Progenitor cell of endocrine pancreas (in vitro differentiated cells): ENCODE results near the gene GNG12. TPM values are rescaled to one million over a fixed set of nuclear protein-coding genes. Genes with fewer than 3 reads are reported as not detected.

ENCODE experiments used
- DNase-seq: peaks from one replicate; pipeline ENCODE4 v3.0.0; 2021; ENCODE audit warnings: low spot score; ENCODE audit not compliant: unreplicated experiment
- H3K27ac Mint-ChIP-seq: 2 replicates; pipeline ENCODE4 v1.8.0; 2021; ENCODE audit warnings: mild to moderate bottlenecking, moderate library complexity, mixed read lengths
- H3K27me3 Mint-ChIP-seq: 2 replicates; pipeline ENCODE4 v1.8.0; 2021; ENCODE audit warnings: mixed read lengths
- H3K36me3 Mint-ChIP-seq: 2 replicates; pipeline ENCODE4 v1.8.0; 2022; ENCODE audit warnings: mixed read lengths; ENCODE audit not compliant: insufficient read depth
- H3K4me1 Mint-ChIP-seq: 2 replicates; pipeline ENCODE4 v1.8.0; 2021; ENCODE audit warnings: low read depth, mixed read lengths
- H3K4me3 Mint-ChIP-seq: 2 replicates; pipeline ENCODE4 v1.8.0; 2021; ENCODE audit warnings: low read depth, mild to moderate bottlenecking, moderate library complexity, mixed read lengths
- H3K9me3 Mint-ChIP-seq: 2 replicates; pipeline ENCODE4 v1.8.0; 2021; ENCODE audit warnings: low read depth, mixed read lengths
- total RNA-seq: library from RNA; stranded (reverse); gene quantifications from 2 replicates; pipeline ENCODE4 v1.2.1, GENCODE V29; 2021
- TF ChIP-seq, protein P1 (sequence below): fragments of 200-600 bp; sonication (generic); IDR thresholded peaks from one replicate; pipeline ENCODE4 v1.5.0; 2021; ENCODE audit warnings: antibody characterized with exemption, mild to moderate bottlenecking; ENCODE audit not compliant: unreplicated experiment

The GNG12 gene
- total RNA-seq, 1 donor from 2014 or later, result 8.9 TPM

DNA sequence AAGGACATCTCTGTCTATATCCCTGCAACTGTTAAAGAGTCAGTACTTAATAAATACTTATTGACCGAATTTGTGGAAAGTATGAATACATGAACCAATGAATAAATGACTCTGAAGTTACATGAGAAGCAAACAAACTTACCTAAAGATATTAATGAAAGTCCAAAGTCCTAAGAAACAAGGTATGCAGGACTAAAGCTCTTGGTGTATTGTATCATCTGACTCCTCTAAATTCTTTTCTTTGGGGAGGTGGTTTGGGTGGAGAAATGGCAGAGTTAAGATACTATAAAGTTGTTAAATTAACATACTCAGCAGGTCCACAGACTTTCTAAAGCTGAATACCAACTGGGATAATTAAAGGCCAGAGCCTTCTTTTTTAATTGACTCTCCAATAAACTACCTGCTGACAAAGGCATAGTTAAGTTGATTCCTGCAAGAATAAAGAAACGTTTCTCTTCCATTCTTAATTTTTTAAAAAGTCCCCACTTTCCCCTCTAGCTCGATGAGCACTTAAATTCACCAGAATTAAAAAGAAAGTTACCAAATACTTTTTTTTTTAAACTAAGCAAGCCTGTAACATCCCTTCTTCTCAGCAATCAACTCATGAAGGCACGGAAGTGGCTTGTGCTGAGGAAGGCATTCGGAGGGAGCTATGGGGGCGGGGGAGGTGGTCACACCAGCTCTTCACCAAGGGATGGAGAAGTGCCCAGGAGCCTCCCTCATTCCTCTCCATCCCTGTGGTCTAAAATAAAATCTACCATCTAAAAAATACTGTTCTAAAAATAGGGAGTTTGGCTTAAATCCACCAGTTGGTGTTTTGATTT, 87.2 kb downstream of the GNG12 start:
- Mint-ChIP-seq H3K36me3 (no peaks in the 10 kb centered on the region), H3K4me3 (no peak overlapping the region), H3K4me1 (peaks cover 50% of the 10 kb centered on the region), H3K9me3 (no peaks in the 10 kb centered on the region), H3K27me3 (no peaks in the 10 kb centered on the region), H3K27ac (no peak overlapping the region)
- TF ChIP-seq, protein P1, sequence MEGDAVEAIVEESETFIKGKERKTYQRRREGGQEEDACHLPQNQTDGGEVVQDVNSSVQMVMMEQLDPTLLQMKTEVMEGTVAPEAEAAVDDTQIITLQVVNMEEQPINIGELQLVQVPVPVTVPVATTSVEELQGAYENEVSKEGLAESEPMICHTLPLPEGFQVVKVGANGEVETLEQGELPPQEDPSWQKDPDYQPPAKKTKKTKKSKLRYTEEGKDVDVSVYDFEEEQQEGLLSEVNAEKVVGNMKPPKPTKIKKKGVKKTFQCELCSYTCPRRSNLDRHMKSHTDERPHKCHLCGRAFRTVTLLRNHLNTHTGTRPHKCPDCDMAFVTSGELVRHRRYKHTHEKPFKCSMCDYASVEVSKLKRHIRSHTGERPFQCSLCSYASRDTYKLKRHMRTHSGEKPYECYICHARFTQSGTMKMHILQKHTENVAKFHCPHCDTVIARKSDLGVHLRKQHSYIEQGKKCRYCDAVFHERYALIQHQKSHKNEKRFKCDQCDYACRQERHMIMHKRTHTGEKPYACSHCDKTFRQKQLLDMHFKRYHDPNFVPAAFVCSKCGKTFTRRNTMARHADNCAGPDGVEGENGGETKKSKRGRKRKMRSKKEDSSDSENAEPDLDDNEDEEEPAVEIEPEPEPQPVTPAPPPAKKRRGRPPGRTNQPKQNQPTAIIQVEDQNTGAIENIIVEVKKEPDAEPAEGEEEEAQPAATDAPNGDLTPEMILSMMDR, result no peak
- DNase-seq, result no peak

DNA sequence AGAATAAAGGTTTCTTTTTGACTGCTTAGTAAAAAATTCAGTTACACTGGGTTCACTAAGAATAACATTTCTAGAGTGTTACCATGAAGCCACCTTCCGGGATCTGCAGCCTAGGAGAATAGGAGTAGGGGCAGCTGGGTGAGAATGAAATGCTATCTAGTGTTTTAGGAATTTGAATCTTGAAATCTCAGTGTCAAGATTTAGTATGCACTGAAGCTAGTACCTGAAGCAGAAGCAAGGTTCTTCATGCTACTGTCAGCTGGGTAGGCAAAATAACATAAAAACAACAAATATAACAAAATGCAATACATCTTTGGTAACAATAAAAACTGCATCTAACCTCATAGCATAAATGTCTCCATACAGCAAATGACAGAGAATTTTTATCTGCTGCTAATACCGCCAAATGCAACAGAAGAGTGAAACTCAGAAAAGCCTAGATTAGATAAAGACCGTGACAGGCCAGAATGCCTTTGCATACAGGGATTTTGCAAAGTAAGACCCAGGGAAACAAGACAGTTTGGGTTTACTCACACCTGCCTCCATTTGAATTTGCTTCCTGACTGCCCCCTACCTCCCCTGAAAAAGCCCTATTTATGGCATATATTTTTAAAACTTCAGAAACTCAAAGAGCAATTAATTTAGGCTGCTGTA, 90.1 kb downstream of the GNG12 start:
- Mint-ChIP-seq H3K27ac (peak overlapping the region; percentile 2), H3K36me3 (no peaks in the 10 kb centered on the region), H3K27me3 (no peaks in the 10 kb centered on the region), H3K4me3 (no peak overlapping the region), H3K4me1 (peaks cover 36% of the 10 kb centered on the region), H3K9me3 (no peaks in the 10 kb centered on the region)
- TF ChIP-seq, protein P1, result no peak
- DNase-seq, result no peak

DNA sequence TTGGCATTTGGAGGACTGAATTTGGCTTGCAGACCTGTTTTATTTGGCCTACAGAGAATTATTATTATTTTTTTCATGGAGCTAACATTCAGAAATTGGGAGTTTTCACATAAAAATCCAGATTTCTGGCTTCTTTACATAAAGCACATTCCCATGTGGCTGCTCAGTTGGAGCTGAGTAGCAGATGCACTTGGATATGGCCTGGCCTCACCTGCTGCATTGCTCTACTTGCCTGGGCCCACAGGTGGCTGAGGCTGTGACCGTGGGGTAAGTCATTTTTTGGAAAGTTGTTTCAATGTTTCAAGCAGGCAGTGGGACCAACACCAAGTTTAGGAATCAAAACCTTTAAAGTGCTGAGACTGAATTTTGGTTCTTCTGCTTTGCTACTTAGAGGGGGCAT, 91.5 kb downstream of the GNG12 start:
- TF ChIP-seq, protein P1, result no peak

DNA sequence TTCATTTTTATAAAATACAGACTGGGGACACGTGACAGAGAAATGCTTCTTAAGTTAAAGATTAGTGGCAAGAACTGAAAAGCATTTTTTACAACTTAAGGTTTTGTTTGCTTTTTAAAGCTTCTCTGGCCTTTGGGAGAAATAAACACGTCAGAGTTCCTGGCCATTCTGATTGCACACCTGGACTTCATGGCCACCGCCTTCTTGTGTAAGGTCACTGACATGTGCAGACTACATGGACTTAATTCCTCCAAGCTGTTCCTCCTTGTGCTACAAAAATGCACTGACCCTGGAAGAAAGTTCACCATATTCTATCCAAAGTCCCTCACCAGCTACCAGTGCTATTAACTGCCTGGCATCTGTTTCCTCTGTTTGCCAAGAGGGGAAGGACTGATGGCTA, 92.1 kb downstream of the GNG12 start:
- Mint-ChIP-seq H3K4me3 (no peak overlapping the region), H3K4me1 (peaks cover 25% of the 10 kb centered on the region), H3K36me3 (no peaks in the 10 kb centered on the region), H3K9me3 (no peaks in the 10 kb centered on the region), H3K27me3 (no peaks in the 10 kb centered on the region), H3K27ac (no peak overlapping the region)
- no peak for DNase-seq
- TF ChIP-seq, protein P1, result no peak

More for the DNA sequence above, 91.5 kb downstream of the GNG12 start:
- no peak for DNase-seq
- H3K27me3 Mint-ChIP-seq, result no peaks in the 10 kb centered on the region
- H3K4me3 Mint-ChIP-seq, result no peak overlapping the region
- H3K27ac Mint-ChIP-seq, result no peak overlapping the region
- no peaks in the 10 kb centered on the region for H3K9me3 Mint-ChIP-seq
- peaks cover 30% of the 10 kb centered on the region for H3K4me1 Mint-ChIP-seq
- H3K36me3 Mint-ChIP-seq, result no peaks in the 10 kb centered on the region

DNA sequence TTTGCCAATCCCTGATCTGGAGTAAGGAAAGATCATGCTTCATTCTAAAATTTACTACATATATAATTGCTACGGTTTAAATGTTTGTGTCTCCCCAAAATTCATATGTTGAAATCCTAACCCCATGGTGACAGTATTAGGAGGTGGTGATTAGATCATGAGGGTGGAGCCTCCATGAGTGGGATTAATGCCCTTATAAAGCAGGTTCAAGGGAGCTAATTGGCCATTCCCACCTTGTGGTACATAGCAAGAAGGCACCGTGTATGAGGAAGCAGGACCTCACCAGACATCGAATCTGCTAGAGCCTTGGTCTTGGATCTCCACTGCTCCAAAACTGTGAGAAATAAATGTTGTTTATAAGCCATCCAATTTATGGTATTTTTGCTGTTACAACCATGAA, 92.7 kb downstream of the GNG12 start:
- Mint-ChIP-seq H3K4me1 (peaks cover 22% of the 10 kb centered on the region), H3K4me3 (no peak overlapping the region), H3K9me3 (no peaks in the 10 kb centered on the region), H3K27ac (no peak overlapping the region), H3K36me3 (no peaks in the 10 kb centered on the region), H3K27me3 (no peaks in the 10 kb centered on the region)
- DNase-seq, result no peak
- TF ChIP-seq, protein P1, result no peak
